GM13977 (cell line): ENCODE measurements around the gene PAX2.

ENCODE experiments used
- DNase-seq: peaks from one replicate; pipeline ENCODE4 v3.0.0; 2012; ENCODE audit warnings: low spot score
- CTCF ChIP-seq: IDR thresholded peaks from 2 replicates; pipeline ENCODE4 v1.5.1; 2012; ENCODE audit warnings: mild to moderate bottlenecking, control low read depth; ENCODE audit not compliant: insufficient read depth; ENCODE audit errors: extremely low read depth, missing control alignments
- in situ Hi-C: fragments of 300-500 bp; cut with MboI; formaldehyde crosslinking; loops from one replicate; pipeline ENCODE4 v1.12.0; 2022; ENCODE audit warnings: low sequenced_read_pairs, low pct_unique_long_range_greater_than_20kb, mixed read lengths, inconsistent platforms; ENCODE audit not compliant: unreplicated experiment

PAX2 gene

GRCh38 chr10:100774223-100774622, 28.8 kb downstream of the PAX2 start:
- TF ChIP-seq CTCF, result no peak
- DNase-seq, result no peak
- in situ Hi-C loops, result no loop called here

- no peak for DNase-seq
- in situ Hi-C loops, result no loop called here
- no peak for TF ChIP-seq CTCF
Measured at GRCh38 chr10:100774876-100775275, 29.5 kb downstream of the PAX2 start.

GRCh38 chr10:100775386-100775785, 30.0 kb downstream of the PAX2 start:
- in situ Hi-C loops, result no loop called here
- TF ChIP-seq CTCF, result no peak
- no peak for DNase-seq

GRCh38 chr10:100775871-100776270, 30.5 kb downstream of the PAX2 start:
- no peak for DNase-seq
- no peak for TF ChIP-seq CTCF
- in situ Hi-C loops, result no loop called here

GRCh38 chr10:100776671-100777070, 31.3 kb downstream of the PAX2 start:
- DNase-seq, result no peak
- no peak for TF ChIP-seq CTCF
- in situ Hi-C loops, result no loop called here

GRCh38 chr10:100779329-100779728, 33.9 kb downstream of the PAX2 start:
- DNase-seq, result no peak
- in situ Hi-C loops, result no loop called here
- no peak for TF ChIP-seq CTCF

GRCh38 chr10:100780324-100780723, 34.9 kb downstream of the PAX2 start:
- in situ Hi-C loops, result no loop called here
- DNase-seq, result no peak
- TF ChIP-seq CTCF, result no peak
